IPS-15b (cell line): Measurements from ENCODE around the gene PIGO.
A peak's percentile ranks its signal among the peaks of the same experiment; 100 is the strongest.

ENCODE experiments used
- H3K27me3 ChIP-seq: one replicate; pipeline ENCODE4 v1.6.1; 2013; ENCODE audit warnings: low read length; ENCODE audit not compliant: control insufficient read depth, insufficient read depth
- H3K36me3 ChIP-seq: one replicate; pipeline ENCODE4 v1.6.1; 2013; ENCODE audit warnings: low read length; ENCODE audit not compliant: control insufficient read depth, insufficient read depth
- H3K4me1 ChIP-seq: one replicate; pipeline ENCODE4 v1.6.1; 2013; ENCODE audit warnings: mild to moderate bottlenecking, low read length; ENCODE audit not compliant: control insufficient read depth, insufficient read depth
- H3K4me3 ChIP-seq: one replicate; pipeline ENCODE4 v1.5.1; 2013; ENCODE audit warnings: low read depth, low read length
- H3K9ac ChIP-seq: one replicate; pipeline ENCODE4 v1.6.1; 2013; ENCODE audit warnings: low read depth, mild to moderate bottlenecking, low read length
- H3K9me3 ChIP-seq: one replicate; pipeline ENCODE4 v1.6.1; 2013; ENCODE audit warnings: mild to moderate bottlenecking, low read length; ENCODE audit not compliant: control insufficient read depth, insufficient read depth

PIGO gene

GRCh38 chr9:35076848-35077247 lies 19.5 kb downstream of the PIGO start:
- peaks cover 30% of the 10 kb centered on the region for H3K36me3 ChIP-seq
- H3K9ac ChIP-seq, result no peak overlapping the region
- no peak overlapping the region for H3K4me3 ChIP-seq

GRCh38 chr9:35075358-35075757 lies 21.0 kb downstream of the PIGO start:
- peaks cover 30% of the 10 kb centered on the region for H3K36me3 ChIP-seq
- H3K9me3 ChIP-seq, result no peaks in the 10 kb centered on the region
- H3K27me3 ChIP-seq, result no peaks in the 10 kb centered on the region
- H3K9ac ChIP-seq, result no peak overlapping the region
- peaks cover 11% of the 10 kb centered on the region for H3K4me1 ChIP-seq
- H3K4me3 ChIP-seq, result no peak overlapping the region

More at GRCh38 chr9:35076848-35077247, 19.5 kb downstream of the PIGO start:
- Histone ChIP-seq H3K27me3 (no peaks in the 10 kb centered on the region), H3K4me1 (peaks cover 11% of the 10 kb centered on the region), H3K9me3 (no peaks in the 10 kb centered on the region)

- Histone ChIP-seq H3K27me3 (no peaks in the 10 kb centered on the region), H3K36me3 (peaks cover 30% of the 10 kb centered on the region), H3K9me3 (no peaks in the 10 kb centered on the region), H3K9ac (no peak overlapping the region), H3K4me1 (peaks cover 15% of the 10 kb centered on the region), H3K4me3 (no peak overlapping the region)
Measured at GRCh38 chr9:35074791-35075190, 21.6 kb downstream of the PIGO start.

GRCh38 chr9:35074141-35074540 lies 22.2 kb downstream of the PIGO start:
- no peak overlapping the region for H3K4me3 ChIP-seq
- peaks cover 30% of the 10 kb centered on the region for H3K36me3 ChIP-seq
- no peak overlapping the region for H3K9ac ChIP-seq
- peaks cover 15% of the 10 kb centered on the region for H3K4me1 ChIP-seq
- H3K9me3 ChIP-seq, result no peaks in the 10 kb centered on the region
- H3K27me3 ChIP-seq, result no peaks in the 10 kb centered on the region

GRCh38 chr9:35073279-35073612 lies 23.1 kb downstream of the PIGO start:
- Histone ChIP-seq H3K4me3 (no peak overlapping the region), H3K4me1 (peaks cover 10% of the 10 kb centered on the region), H3K9me3 (no peaks in the 10 kb centered on the region), H3K36me3 (peaks cover 30% of the 10 kb centered on the region), H3K9ac (peak overlapping the region; percentile 82), H3K27me3 (no peaks in the 10 kb centered on the region)

GRCh38 chr9:35072461-35073278 lies 23.7 kb downstream of the PIGO start, which contains the start of gene VCP:
Gene VCP (minus strand): TSS chr9:35072625. CDS start chr9:35072353, 272 bp downstream.
- peak within 1 kb of the TSS; percentile 95 for H3K9ac ChIP-seq
- H3K4me1 ChIP-seq, result peaks cover 7% of the 10 kb centered on the region
- peak within 1 kb of the TSS; percentile 96 for H3K4me3 ChIP-seq
- H3K27me3 ChIP-seq, result no peaks in the 10 kb centered on the region
- H3K36me3 ChIP-seq, result peaks cover 35% of the 10 kb centered on the region
- H3K9me3 ChIP-seq, result no peaks in the 10 kb centered on the region

GRCh38 chr9:35071814-35072460 lies 24.5 kb downstream of the PIGO start:
- H3K4me3 ChIP-seq, result peak overlapping the region; percentile 96

GRCh38 chr9:35070823-35071813 lies 25.3 kb downstream of the PIGO start:
- Histone ChIP-seq H3K4me3 (peak overlapping the region; percentile 96), H3K27me3 (no peaks in the 10 kb centered on the region), H3K9ac (peak overlapping the region; percentile 95), H3K36me3 (peaks cover 37% of the 10 kb centered on the region), H3K4me1 (peaks cover 7% of the 10 kb centered on the region), H3K9me3 (no peaks in the 10 kb centered on the region)

More at GRCh38 chr9:35071814-35072460, 24.5 kb downstream of the PIGO start:
- no peaks in the 10 kb centered on the region for H3K27me3 ChIP-seq
- H3K36me3 ChIP-seq, result peaks cover 38% of the 10 kb centered on the region
- H3K4me1 ChIP-seq, result peaks cover 7% of the 10 kb centered on the region
- H3K9ac ChIP-seq, result peak overlapping the region; percentile 95
- no peaks in the 10 kb centered on the region for H3K9me3 ChIP-seq

- H3K9ac ChIP-seq, result no peak overlapping the region
- H3K4me3 ChIP-seq, result no peak overlapping the region
- no peaks in the 10 kb centered on the region for H3K9me3 ChIP-seq
- H3K27me3 ChIP-seq, result no peaks in the 10 kb centered on the region
- H3K4me1 ChIP-seq, result peaks cover 7% of the 10 kb centered on the region
- H3K36me3 ChIP-seq, result peaks cover 40% of the 10 kb centered on the region
Measured at GRCh38 chr9:35069020-35069419, 27.4 kb downstream of the PIGO start.

GRCh38 chr9:35067056-35067455 lies 29.3 kb downstream of the PIGO start:
- no peaks in the 10 kb centered on the region for H3K9me3 ChIP-seq
- H3K36me3 ChIP-seq, result peaks cover 57% of the 10 kb centered on the region
- H3K27me3 ChIP-seq, result no peaks in the 10 kb centered on the region
- H3K4me1 ChIP-seq, result peaks cover 4% of the 10 kb centered on the region
- no peak overlapping the region for H3K9ac ChIP-seq
- no peak overlapping the region for H3K4me3 ChIP-seq

- H3K36me3 ChIP-seq, result peaks cover 96% of the 10 kb centered on the region
- no peak overlapping the region for H3K4me3 ChIP-seq
- H3K4me1 ChIP-seq, result no peaks in the 10 kb centered on the region
- no peaks in the 10 kb centered on the region for H3K27me3 ChIP-seq
- H3K9ac ChIP-seq, result no peak overlapping the region
- no peaks in the 10 kb centered on the region for H3K9me3 ChIP-seq
Measured at GRCh38 chr9:35060548-35061207, 35.7 kb downstream of the PIGO start.
